Fibroblast of skin of back (primary cell): ENCODE measurements around the gene ATG5.

ENCODE experiments used
- DNase-seq: peaks from one replicate; pipeline ENCODE4 v3.0.0-alpha.2; 2013

Gene ATG5

GRCh38 chr6:106216527-106216926, 109.0 kb downstream of the ATG5 start:
- no peak for DNase-seq

- no peak for DNase-seq
Measured at GRCh38 chr6:106215608-106216007, 110.0 kb downstream of the ATG5 start.

DNA sequence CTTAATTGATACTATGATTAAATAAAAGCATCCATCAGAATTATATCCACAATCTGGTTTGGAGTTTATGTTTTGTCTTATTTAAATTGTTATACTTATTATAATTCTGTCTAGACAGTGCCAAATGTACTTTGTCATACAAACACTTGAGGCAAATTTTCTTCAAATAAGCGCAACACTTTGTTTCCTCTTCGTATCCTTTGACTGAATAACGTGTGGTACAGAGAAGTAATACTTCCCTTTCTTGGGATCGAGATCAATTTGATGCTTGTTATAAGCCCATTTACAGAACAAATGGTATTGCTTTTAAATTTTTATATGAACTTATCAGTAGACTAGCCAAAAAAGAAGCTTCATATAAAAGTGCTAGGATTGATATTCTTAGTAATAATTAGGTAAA, 111.0 kb downstream of the ATG5 start:
- DNase-seq: no peak

- DNase-seq: no peak
Measured at GRCh38 chr6:106213660-106214289, 111.8 kb downstream of the ATG5 start.

DNA sequence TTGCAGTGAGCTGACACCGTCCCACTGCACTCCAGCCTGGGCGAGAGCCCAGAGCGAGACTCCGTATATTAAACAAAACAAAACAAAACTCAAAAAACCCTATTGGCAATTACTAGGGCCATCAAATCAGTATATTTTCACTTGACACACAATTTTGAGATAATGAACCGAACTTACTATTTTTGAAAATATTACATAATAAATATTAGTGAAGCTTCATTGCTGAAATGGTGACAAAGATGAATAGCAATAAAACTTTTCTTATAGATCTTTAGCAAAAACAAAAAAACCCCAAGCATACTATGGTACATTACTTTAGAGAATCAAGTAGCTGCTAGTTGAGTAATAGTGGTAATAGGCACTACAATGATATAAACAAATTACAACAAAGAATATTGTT, 113.0 kb downstream of the ATG5 start:
- DNase-seq: no peak

DNA sequence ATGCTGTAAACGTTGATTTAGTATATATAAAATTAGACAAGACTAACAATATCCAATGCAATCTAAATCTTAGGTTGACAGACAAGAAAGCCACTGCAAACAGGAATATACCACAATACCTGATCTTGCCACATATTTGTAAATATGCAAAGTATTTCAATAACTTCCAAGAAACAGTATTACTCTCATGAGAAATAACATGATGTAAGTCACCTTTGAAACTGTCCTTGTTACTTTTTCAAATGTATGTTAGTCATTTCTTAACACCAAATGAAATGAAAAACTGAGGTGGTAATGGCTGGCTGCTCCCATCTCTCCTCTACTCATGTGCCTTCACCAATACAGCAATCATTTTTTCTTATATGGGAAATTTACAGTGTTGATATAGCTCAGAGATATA, 118.7 kb downstream of the ATG5 start:
- no peak for DNase-seq

DNA sequence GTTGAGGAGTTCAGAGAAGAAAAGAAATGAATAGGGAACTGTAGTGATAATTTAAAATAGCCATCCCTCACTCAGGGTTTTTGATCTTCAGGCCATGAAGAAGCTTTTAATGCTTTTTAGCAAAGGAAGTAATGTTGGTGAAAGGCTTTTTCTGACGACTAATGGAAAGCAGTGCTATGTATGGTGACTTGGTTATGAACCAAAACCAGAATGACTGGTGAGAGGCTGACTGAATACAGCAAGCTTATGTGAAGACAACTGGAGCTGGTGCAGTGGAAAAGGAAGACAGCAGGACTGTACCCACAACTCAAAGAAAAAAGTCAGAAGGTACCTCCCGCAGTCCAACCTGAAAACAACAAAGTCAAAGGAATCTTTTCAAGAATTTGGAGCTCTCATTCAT, 120.6 kb downstream of the ATG5 start:
- DNase-seq: no peak

DNA sequence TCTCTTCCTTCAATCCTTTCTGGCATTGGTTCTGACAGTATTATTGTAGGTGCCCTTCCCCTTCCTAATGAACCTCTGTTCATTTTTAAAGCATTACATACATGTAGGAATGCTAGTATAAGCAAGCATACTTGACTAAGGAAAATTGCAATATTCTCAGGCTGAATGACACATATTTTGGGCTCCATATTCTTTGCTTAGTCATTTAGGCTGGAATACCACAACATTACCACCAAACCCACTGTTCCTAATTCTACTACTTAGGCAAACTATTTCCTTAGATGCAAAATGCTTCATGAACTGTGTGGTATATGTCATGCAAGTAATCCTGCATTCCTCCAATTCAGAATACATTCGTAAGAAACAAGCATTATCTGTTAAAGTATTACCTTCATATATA, 125.6 kb downstream of the ATG5 start:
- peak; percentile 97 for DNase-seq

DNA sequence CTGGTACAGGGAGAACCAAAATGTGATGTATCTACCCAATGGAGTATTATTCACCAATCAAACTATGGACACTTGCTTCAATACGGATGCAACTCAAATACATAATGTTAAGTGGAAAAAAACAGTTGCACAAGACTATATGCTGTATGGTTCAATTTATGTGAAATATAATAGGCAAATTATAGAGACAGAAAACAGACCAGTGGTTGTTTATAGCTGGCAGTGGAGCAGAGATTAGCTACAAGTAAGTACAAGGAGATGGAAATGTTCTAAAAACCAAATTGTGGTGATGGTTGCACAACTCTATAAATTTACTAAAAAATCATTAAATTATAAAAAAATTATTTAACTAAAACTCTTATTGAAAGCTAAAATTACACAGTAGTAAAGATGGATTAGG, 126.2 kb downstream of the ATG5 start:
- no peak for DNase-seq

GRCh38 chr6:106197441-106197840, 128.1 kb downstream of the ATG5 start:
- no peak for DNase-seq

DNA sequence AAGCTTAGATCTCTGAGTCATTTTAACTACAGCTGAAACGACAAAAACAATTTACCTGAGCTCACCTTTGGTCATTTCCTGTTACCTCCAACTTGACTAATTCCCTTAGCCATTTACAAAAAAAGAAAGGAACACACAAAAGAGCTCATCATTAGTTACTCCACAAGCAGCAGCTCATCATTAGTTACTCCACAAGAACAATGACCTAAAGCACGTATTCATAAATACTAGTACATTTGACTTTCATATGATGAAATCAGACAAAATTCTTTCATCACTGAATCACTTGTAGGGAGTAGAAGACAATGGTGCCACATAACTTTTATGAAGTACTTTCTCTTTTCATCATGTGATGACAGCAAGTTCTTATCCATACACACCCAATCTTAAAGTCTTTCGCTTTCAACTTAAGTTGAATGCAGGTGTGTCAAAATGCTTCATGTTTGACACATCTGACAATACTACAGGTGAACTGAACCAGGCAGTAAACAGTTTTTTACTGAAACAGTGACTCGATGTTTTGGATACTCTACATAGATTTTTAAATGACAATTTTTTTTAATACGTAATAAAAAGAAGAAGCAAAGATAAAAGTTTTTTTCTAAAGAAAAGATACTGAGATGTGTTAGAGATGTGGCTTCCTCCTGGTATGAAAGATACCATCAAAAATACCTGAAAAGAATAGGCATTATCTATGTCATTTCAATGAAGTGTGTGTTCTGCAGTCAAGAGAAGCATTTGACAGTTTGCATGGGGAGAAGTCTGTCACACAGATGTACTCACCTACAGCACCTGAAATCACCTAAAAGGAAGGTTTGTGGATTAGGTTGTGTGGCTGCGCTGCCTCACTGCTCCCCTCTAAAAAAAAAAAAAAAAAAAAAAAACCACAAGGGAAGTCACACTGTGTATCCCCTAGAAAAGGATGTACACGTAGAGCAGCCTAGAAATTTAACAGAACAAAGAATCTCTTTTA, 130.3 kb downstream of the ATG5 start:
- peak; percentile 59 for DNase-seq

GRCh38 chr6:106192824-106193223, 132.7 kb downstream of the ATG5 start:
- DNase-seq: peak; percentile 57

DNA sequence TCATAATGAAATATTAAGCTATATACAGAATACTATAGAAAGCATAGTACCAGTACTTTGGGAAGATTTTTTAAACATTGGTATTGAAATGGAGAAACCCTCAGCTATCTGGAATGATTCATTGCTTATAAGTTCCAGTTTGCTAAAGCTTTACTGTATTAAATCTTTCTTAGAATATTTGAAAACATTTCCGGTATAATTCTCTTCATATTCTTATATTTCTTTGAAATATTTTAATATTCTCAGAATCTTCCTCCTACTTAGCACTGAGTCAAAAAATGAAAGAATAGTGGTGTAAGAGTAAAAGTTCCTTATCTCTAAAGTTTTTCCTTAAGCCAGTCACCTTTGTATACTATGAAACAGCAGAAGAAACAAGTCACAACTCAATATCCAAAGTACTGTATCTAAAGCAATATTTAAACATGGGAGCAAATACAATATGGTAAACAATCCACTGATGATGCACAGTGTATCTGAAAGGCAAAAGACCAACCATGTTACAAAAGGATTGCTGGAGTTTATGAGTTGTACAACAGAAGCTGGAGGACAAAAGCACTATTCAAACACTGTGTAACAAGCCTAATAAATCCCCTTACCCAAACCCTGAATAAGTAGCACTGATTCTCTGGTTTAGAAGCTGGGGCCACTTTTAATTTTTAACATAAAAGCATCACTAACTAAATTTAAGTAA, 137.3 kb downstream of the ATG5 start:
- no peak for DNase-seq

DNA sequence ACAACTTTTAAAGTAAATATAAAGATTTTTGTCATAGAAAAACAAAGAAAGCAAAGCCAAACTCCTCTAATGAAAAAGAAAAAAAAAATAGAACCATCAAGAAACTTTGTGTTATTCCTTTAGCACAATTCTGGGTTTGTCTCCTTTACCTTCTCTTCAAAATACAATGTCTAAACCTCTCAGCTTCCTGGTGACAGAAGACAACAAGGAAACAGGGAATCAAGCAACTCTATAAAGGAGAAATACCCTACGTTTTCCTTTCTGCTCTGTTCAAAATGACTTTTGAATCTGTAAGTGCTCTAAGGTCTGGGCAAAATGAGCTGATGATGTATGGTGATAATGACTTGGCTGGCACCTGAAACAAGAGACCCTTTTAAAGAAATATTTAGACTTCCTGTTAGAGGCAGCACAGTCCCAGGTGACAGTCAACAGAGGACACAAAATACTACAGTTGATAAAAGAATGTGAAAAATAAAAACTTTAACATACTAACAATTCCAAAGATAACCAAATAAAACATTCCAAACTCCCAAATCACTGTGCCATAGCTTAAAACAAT, 138.1 kb downstream of the ATG5 start:
- DNase-seq: peak; percentile 19

DNA sequence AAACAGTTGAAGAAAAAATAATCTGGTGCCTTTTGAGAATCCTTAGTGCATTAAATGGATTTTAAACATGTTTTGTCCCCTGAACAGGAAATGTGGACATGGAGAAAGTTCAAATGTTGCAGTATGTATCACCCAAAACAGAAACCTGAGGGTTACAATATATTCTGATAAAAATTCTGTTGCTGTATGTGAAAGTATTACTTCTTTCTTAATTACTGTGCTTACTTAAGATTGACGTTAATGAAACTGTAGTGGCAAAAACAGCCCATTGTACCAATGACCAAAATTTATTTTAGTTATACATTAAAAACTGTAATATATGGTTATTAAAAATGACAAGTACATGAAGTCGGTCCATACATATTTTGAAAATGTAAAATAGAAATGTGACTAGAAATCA, 138.8 kb downstream of the ATG5 start:
- DNase-seq: no peak

DNA sequence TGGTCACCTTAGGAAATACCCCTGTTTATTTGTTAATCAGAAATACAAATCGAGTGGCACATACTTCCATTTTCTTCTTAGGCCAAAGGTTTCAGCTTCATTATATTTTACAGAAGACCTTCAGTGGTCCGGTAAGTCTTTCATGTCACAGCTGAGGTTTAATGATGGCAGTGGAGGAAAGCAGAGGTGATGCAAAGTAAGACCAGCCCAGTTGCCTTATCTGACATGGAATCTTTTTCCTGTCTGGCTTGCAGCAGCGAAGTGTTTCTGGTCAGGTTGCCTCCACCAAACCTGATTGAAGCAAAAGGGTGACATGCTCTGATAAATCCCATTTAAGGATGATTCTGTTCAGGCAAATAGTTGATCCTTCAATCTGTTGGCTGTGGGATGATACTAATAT, 139.4 kb downstream of the ATG5 start:
- no peak for DNase-seq

DNA sequence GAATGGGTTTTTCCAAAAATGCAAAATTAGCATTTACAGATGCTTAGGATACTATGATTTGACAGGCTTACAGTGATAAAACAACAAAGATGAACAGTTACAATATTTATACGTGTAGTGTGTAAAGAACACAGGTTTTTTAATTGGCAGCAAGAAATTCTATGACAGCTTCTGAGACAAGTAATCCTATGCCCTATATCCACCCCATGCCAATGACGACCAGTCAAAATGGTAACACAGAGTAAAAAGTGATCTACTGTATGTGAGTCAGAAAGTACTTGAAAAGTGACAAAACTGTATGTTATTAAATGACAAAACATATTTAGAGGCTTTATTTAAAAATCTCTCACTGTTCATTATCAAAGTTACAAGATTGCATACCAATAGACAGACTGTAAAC, 139.9 kb downstream of the ATG5 start:
- DNase-seq: no peak

GRCh38 chr6:106184629-106185028, 140.9 kb downstream of the ATG5 start:
- peak; percentile 27 for DNase-seq

DNA sequence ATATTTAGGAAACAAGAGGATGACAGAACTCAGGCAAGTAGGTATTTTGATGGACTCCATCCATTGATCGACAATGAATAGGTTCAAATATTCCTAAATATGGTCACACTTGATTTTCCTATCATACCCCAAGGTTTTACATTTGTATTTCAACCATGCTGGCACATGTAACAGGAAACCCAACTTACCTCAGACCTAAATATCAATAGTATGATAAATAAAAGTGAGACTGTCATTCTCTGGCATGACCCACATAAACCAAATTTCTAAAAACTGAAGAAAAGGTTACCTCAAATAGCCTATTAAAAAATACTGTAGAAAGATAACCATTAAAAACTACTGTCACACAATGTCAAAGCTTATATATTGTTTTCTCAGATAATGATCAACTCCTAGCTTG, 142.1 kb downstream of the ATG5 start:
- no peak for DNase-seq

GRCh38 chr6:106182455-106182854, 143.1 kb downstream of the ATG5 start:
- DNase-seq: no peak

DNA sequence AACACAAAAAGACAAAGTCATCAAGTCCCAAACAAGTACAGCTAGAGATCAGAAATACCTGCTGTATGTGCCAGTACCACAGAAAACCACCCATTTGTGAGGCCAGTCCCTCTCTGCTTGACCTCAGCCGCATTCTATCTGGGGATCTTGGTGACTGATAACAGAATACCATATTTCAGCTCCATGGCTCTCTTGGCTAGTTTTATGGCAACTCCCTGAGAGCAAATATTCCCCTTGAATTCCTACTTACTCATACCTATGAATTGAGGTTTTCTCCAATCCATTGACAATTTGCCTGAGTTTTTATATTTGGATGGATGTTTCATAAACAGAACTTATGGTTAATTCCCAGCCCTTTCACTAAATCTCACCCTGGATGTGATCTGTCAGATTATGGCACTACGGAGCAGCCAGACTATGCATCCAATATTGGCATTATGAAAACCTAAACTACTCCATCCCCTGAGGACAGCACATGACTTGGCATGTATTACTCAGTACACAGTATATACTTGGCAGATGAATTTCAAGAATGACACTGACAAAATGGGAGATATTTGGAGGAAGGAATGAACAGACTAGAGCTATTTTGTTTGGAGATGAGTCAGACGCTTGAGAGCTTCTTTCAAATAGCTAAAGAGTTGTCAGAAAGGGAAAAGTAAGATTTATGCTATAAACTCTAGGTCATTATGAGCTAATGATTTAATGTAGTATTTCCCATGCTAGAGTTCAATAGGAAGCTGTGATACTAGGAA, 143.7 kb downstream of the ATG5 start:
- DNase-seq: peak; percentile 96

- no peak for DNase-seq
Measured at GRCh38 chr6:106180208-106180607, 145.4 kb downstream of the ATG5 start.
